ENCODE measurements around the gene SKP2. TPM values are rescaled to one million over a fixed set of nuclear protein-coding genes. Genes with fewer than 3 reads are reported as not detected.
"Not testable (repeated sequence)": the region's sequence is repeated elsewhere in the genome, so short reads cannot be mapped to it uniquely, and the experiment has no call there.

The SKP2 gene
- total and polyA plus RNA-seq, 4 donors = 4.6 to 28.2 (median 15.4) TPM

DNA sequence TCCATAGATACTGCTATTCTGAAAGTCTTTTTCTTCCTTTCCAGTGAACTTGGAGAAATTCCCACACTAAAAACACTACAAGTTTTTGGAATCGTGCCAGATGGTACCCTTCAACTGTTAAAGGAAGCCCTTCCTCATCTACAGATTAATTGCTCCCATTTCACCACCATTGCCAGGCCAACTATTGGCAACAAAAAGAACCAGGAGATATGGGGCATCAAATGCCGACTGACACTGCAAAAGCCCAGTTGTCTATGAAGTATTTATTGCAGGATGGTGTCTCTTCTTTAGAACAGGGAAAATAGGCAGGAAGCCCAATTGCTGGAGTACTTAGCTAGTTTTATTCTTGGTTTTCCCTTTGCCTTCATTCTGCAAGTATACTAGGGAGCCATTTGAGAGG, 29.9 kb downstream of the SKP2 start:
- no peak for DNase-seq (ENCODE audit: low spot score)
- H3K27ac ChIP-seq (ENCODE audit: low read depth in 1 of 2, low read length in 2 of 2) = peak overlapping the region; percentile 67 to 68
- no peak for TF ChIP-seq NR2F2 (IDR thresholded peaks at IDR 0.05)
- no peak for TF ChIP-seq HNF4G (IDR thresholded peaks at IDR 0.05)
- TF ChIP-seq, protein P1, sequence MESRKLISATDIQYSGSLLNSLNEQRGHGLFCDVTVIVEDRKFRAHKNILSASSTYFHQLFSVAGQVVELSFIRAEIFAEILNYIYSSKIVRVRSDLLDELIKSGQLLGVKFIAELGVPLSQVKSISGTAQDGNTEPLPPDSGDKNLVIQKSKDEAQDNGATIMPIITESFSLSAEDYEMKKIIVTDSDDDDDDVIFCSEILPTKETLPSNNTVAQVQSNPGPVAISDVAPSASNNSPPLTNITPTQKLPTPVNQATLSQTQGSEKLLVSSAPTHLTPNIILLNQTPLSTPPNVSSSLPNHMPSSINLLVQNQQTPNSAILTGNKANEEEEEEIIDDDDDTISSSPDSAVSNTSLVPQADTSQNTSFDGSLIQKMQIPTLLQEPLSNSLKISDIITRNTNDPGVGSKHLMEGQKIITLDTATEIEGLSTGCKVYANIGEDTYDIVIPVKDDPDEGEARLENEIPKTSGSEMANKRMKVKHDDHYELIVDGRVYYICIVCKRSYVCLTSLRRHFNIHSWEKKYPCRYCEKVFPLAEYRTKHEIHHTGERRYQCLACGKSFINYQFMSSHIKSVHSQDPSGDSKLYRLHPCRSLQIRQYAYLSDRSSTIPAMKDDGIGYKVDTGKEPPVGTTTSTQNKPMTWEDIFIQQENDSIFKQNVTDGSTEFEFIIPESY (IDR thresholded peaks at IDR 0.05) = no peak
- TF ChIP-seq, protein P2, sequence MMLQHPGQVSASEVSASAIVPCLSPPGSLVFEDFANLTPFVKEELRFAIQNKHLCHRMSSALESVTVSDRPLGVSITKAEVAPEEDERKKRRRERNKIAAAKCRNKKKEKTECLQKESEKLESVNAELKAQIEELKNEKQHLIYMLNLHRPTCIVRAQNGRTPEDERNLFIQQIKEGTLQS (IDR thresholded peaks at IDR 0.05) = no peak
- H3K4me3 ChIP-seq (ENCODE audit: low read depth in 1 of 3, low read length in 3 of 3) = no peak overlapping the region
- H3K36me3 ChIP-seq (ENCODE audit: control insufficient read depth in 4 of 4, insufficient read depth in 3 of 4, low read depth in 1 of 4, low read length in 3 of 4) = peaks cover 0 to 3% (median 0%) of the 10 kb centered on the region in 4 donors
- no peaks in the 10 kb centered on the region for H3K27me3 ChIP-seq (ENCODE audit: control insufficient read depth in 4 of 4, insufficient read depth in 4 of 4, low read length in 3 of 4)
- WGBS = 37% methylated on average over 2 of the region's 2 CpGs
- peaks cover 11 to 45% (median 41%) of the 10 kb centered on the region in 4 donors for H3K4me1 ChIP-seq (ENCODE audit: control insufficient read depth in 4 of 4, insufficient read depth in 4 of 4, low read length in 3 of 4)
- H3K9ac ChIP-seq (ENCODE audit: low read depth in 1 of 2, low read length in 2 of 2) = no peak overlapping the region
- no peaks in the 10 kb centered on the region for H3K9me3 ChIP-seq (ENCODE audit: control insufficient read depth in 4 of 4, low read length in 3 of 4)

DNA sequence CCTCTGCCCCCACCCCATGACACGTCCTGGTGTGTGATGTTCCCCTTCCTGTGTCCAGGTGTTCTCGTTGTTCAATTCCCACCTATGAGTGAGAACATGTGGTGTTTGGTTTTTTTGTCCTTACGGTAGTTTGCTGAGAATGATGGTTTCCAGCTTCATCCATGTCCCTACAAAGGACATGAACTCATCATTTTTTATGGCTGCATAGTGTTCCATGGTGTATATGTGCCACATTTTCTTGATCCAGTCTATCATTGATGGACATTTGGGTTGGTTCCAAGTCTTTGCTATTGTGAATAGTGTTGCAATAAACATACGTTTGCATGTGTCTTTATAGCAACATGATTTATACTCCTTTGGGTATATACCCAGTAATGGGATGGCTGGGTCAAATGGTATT, 32.5 kb downstream of the SKP2 start:
- not testable (repeated sequence) for H3K36me3 ChIP-seq (ENCODE audit: control insufficient read depth in 4 of 4, insufficient read depth in 3 of 4, low read depth in 1 of 4, low read length in 3 of 4); H3K4me3 ChIP-seq (ENCODE audit: low read depth in 1 of 3, low read length in 3 of 3); H3K9me3 ChIP-seq (ENCODE audit: control insufficient read depth in 4 of 4, low read length in 3 of 4); H3K9ac ChIP-seq (ENCODE audit: low read depth in 1 of 2, low read length in 2 of 2); H3K27me3 ChIP-seq (ENCODE audit: control insufficient read depth in 4 of 4, insufficient read depth in 4 of 4, low read length in 3 of 4); H3K27ac ChIP-seq (ENCODE audit: low read depth in 1 of 2, low read length in 2 of 2); DNase-seq (ENCODE audit: low spot score)
- peaks cover 10 to 28% (median 23%) of the 10 kb centered on the region in 4 donors for H3K4me1 ChIP-seq (ENCODE audit: control insufficient read depth in 4 of 4, insufficient read depth in 4 of 4, low read length in 3 of 4)
- WGBS = 87% methylated on average over 3 of the region's 4 CpGs

DNA sequence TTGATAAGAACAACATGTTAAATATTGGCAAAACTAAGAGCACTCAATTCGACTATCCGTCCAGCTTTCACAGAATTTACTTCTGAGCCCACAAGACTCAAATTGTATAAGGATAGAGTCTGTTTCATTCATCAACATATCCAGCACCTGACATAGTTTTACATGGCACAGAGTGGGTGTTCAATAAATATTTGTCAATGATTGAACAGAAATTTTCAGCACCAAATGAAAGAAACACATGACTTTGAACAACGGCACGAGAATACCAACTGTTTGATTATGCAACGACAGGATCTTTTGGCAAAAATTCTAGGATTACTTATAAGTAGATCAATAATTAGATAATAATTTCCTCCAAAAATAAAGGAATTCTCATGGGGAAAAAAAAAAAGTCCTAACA, 41.8 kb downstream of the SKP2 start:
- H3K4me1 ChIP-seq (ENCODE audit: control insufficient read depth in 4 of 4, insufficient read depth in 4 of 4, low read length in 3 of 4) = peaks cover 3 to 13% (median 11%) of the 10 kb centered on the region in 4 donors
- no peak overlapping the region for H3K4me3 ChIP-seq (ENCODE audit: low read depth in 1 of 3, low read length in 3 of 3)
- H3K9me3 ChIP-seq (ENCODE audit: control insufficient read depth in 4 of 4, low read length in 3 of 4) = no peaks in the 10 kb centered on the region
- H3K36me3 ChIP-seq (ENCODE audit: control insufficient read depth in 4 of 4, insufficient read depth in 3 of 4, low read depth in 1 of 4, low read length in 3 of 4) = peaks cover 0 to 40% (median 30%) of the 10 kb centered on the region in 4 donors
- H3K27ac ChIP-seq (ENCODE audit: low read depth in 1 of 2, low read length in 2 of 2) = no peak overlapping the region
- TF ChIP-seq RXRA (IDR thresholded peaks at IDR 0.05) = peak in 1 of 2 donors; percentile 19
- no peak for TF ChIP-seq YY1 (IDR thresholded peaks at IDR 0.05)
- peak in 1 of 2 donors; percentile 13 for TF ChIP-seq JUND (IDR thresholded peaks at IDR 0.05)
- TF ChIP-seq RAD21 (IDR thresholded peaks at IDR 0.05) = no peak
- no peak for TF ChIP-seq SP1 (IDR thresholded peaks at IDR 0.05)
- TF ChIP-seq, protein P3, sequence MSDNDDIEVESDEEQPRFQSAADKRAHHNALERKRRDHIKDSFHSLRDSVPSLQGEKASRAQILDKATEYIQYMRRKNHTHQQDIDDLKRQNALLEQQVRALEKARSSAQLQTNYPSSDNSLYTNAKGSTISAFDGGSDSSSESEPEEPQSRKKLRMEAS (IDR thresholded peaks at IDR 0.05) = no peak
- TF ChIP-seq HNF4G (IDR thresholded peaks at IDR 0.05) = no peak
- TF ChIP-seq, protein P2 (IDR thresholded peaks at IDR 0.05) = peak; percentile 48
- TF ChIP-seq, protein P4, sequence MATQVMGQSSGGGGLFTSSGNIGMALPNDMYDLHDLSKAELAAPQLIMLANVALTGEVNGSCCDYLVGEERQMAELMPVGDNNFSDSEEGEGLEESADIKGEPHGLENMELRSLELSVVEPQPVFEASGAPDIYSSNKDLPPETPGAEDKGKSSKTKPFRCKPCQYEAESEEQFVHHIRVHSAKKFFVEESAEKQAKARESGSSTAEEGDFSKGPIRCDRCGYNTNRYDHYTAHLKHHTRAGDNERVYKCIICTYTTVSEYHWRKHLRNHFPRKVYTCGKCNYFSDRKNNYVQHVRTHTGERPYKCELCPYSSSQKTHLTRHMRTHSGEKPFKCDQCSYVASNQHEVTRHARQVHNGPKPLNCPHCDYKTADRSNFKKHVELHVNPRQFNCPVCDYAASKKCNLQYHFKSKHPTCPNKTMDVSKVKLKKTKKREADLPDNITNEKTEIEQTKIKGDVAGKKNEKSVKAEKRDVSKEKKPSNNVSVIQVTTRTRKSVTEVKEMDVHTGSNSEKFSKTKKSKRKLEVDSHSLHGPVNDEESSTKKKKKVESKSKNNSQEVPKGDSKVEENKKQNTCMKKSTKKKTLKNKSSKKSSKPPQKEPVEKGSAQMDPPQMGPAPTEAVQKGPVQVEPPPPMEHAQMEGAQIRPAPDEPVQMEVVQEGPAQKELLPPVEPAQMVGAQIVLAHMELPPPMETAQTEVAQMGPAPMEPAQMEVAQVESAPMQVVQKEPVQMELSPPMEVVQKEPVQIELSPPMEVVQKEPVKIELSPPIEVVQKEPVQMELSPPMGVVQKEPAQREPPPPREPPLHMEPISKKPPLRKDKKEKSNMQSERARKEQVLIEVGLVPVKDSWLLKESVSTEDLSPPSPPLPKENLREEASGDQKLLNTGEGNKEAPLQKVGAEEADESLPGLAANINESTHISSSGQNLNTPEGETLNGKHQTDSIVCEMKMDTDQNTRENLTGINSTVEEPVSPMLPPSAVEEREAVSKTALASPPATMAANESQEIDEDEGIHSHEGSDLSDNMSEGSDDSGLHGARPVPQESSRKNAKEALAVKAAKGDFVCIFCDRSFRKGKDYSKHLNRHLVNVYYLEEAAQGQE (IDR thresholded peaks at IDR 0.05) = peak; percentile 59
- TF ChIP-seq EGR1 (IDR thresholded peaks at IDR 0.05; ENCODE audit: low read depth in 2 of 2) = no peak
- TF ChIP-seq HNF4A (conservative IDR thresholded peaks at IDR 0.05) = peak; percentile 12 to 30
- TF ChIP-seq, protein P5, sequence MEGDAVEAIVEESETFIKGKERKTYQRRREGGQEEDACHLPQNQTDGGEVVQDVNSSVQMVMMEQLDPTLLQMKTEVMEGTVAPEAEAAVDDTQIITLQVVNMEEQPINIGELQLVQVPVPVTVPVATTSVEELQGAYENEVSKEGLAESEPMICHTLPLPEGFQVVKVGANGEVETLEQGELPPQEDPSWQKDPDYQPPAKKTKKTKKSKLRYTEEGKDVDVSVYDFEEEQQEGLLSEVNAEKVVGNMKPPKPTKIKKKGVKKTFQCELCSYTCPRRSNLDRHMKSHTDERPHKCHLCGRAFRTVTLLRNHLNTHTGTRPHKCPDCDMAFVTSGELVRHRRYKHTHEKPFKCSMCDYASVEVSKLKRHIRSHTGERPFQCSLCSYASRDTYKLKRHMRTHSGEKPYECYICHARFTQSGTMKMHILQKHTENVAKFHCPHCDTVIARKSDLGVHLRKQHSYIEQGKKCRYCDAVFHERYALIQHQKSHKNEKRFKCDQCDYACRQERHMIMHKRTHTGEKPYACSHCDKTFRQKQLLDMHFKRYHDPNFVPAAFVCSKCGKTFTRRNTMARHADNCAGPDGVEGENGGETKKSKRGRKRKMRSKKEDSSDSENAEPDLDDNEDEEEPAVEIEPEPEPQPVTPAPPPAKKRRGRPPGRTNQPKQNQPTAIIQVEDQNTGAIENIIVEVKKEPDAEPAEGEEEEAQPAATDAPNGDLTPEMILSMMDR (IDR thresholded peaks at IDR 0.05; ENCODE audit: low read depth, low read length, missing input control) = no peak
- TF ChIP-seq, protein P1 (IDR thresholded peaks at IDR 0.05) = no peak
- TF ChIP-seq NR2F2 (IDR thresholded peaks at IDR 0.05) = no peak
- TF ChIP-seq GABPA (IDR thresholded peaks at IDR 0.05 in 1 of 2, conservative IDR thresholded peaks at IDR 0.05 in 1 of 2) = no peak
- TF ChIP-seq FOXA2 (IDR thresholded peaks at IDR 0.05) = no peak
- no peak for TF ChIP-seq TAF1 (conservative IDR thresholded peaks at IDR 0.05)
- H3K9ac ChIP-seq (ENCODE audit: low read depth in 1 of 2, low read length in 2 of 2) = no peak overlapping the region
- H3K27me3 ChIP-seq (ENCODE audit: control insufficient read depth in 4 of 4, insufficient read depth in 4 of 4, low read length in 3 of 4) = no peaks in the 10 kb centered on the region
- WGBS = 44% methylated on average over 5 of the region's 5 CpGs
- no peak for DNase-seq (ENCODE audit: low spot score)
